Measurements from ENCODE around the gene CDK7.

The CDK7 gene

GRCh38 chr5:69234457-69235268 lies at the start of gene CDK7:
Gene CDK7, plus strand, starts transcription at chr5:69234886. Its CDS starts 90 bp downstream, at chr5:69234976.
- H3K4me3 ChIP-seq (ENCODE audit: low read depth, low read length), result peak within 1 kb of the TSS; percentile 86
- TF ChIP-seq CTCF (IDR thresholded peaks at IDR 0.05; ENCODE audit: borderline replicate concordance, insufficient read depth, low read depth, low read length), result no peak

DNA sequence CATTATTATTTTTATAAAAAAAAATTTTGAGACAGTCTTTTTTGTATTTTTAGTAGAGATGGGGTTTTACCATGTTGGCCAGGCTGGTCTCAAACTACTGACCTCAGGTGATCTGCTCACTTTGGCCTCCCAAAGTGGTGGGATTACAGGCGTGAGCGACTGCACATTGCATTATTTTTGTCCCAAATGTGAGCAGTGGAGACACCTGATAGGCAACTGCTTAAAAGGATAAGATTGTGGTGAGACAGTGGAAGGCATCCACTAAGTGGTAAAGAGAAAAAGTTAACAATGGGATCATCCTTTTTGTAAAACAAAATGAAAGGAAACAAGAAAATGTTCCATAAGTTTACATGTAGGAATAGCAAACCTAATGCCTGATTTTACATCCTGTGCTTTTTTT lies 47.3 kb upstream of the CDK7 start:
- no peak overlapping the region for H3K4me3 ChIP-seq (ENCODE audit: low read depth, low read length)
- TF ChIP-seq CTCF (IDR thresholded peaks at IDR 0.05; ENCODE audit: borderline replicate concordance, insufficient read depth, low read depth, low read length), result no peak

GRCh38 chr5:69188811-69189161 lies 45.9 kb upstream of the CDK7 start:
- TF ChIP-seq CTCF (IDR thresholded peaks at IDR 0.05; ENCODE audit: borderline replicate concordance, insufficient read depth, low read depth, low read length), result no peak

DNA sequence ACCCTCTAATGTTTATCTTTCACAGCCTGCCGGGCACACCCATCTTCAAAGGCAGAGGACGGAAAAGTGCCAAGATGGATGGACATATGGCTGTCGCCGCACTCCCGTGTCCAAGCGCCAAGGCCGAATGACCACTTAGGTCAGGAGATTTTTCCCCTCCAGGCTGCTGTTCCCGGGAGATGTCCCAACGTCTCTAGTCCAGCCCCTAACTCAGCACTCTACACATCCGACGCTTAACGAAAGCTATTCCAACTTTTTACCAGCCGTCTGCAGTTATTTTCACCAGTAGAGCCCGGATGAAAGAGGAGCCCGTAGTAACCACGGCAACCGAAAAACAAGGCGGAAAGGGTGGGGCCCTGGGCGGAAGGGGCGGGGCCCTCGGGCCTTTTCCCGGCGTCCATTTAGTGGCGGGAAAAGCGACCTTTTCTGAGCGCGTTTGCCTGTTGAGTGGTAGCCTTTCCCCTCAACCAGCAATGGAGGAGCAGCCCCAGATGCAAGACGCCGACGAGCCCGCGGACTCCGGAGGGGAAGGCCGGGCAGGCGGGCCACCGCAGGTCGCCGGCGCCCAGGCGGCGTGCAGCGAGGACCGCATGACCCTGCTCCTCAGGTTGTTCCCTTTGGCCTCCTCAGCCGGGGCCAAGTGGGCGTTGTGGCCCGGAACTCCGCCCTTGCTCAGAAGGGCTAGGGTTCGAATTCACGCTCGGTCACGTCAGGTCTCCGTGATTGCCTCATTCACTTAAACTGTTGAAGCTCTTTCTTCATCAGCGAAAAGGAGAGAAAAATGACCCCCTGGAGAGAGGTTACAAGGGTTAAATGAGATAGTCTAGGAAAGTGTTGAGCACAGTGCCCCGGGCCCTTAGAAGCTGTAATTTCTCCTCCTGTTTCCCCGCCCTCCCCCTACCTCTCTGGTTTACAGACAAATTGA lies 45.3 kb upstream of the CDK7 start, which contains the start of gene CENPH:
TSS of gene CENPH (plus strand) at position 422 of the 925 bp plus-strand sequence. CDS start at position 474, 52 bp downstream.
- H3K4me3 ChIP-seq (ENCODE audit: low read depth, low read length), result peak within 1 kb of the TSS; percentile 95
- TF ChIP-seq CTCF (IDR thresholded peaks at IDR 0.05; ENCODE audit: borderline replicate concordance, insufficient read depth, low read depth, low read length), result no peak

More at GRCh38 chr5:69188811-69189161, 45.9 kb upstream of the CDK7 start:
- peak overlapping the region; percentile 95 for H3K4me3 ChIP-seq (ENCODE audit: low read depth, low read length)

DNA sequence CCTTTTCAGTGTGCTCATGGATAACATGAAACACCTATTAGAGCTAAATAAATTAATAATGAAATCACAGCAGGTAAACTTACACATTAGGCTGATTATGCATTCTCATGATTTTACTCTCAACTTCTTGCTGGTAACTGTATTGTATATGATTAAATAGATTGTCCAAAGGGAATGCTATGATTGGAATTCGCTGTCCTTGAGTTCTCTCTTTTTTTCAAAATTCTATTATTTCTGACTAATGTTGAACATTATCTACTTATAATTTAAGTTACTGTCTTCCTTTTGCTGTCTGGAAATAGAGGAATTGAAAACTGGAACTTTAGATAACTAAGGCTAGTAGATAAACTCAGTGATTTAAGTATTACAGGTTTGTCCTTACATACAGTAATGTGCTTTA lies 32.2 kb upstream of the CDK7 start:
- H3K4me3 ChIP-seq (ENCODE audit: low read depth, low read length), result no peak overlapping the region
- TF ChIP-seq CTCF (IDR thresholded peaks at IDR 0.05; ENCODE audit: borderline replicate concordance, insufficient read depth, low read depth, low read length), result no peak

GRCh38 chr5:69206528-69207190 lies 28.0 kb upstream of the CDK7 start:
- no peak for TF ChIP-seq CTCF (IDR thresholded peaks at IDR 0.05; ENCODE audit: borderline replicate concordance, insufficient read depth, low read depth, low read length)
- no peak overlapping the region for H3K4me3 ChIP-seq (ENCODE audit: low read depth, low read length)
